Loucy (cell line): Measurements from ENCODE around the gene ZNF521.

Experiments
- EZH2phosphoT487 ChIP-seq: fragments of 200-600 bp; IDR thresholded peaks from 2 replicates; pipeline ENCODE4 v1.6.1; 2018; ENCODE audit warnings: antibody characterized with exemption, mild to moderate bottlenecking, moderate library complexity, borderline replicate concordance
- TF ChIP-seq, protein P1 (sequence below): fragments of 200-600 bp; sonication (generic); conservative IDR thresholded peaks from 2 replicates; pipeline ENCODE4 v1.5.1; 2014; ENCODE audit warnings: mild to moderate bottlenecking, antibody characterized with exemption, low read length

DNA sequence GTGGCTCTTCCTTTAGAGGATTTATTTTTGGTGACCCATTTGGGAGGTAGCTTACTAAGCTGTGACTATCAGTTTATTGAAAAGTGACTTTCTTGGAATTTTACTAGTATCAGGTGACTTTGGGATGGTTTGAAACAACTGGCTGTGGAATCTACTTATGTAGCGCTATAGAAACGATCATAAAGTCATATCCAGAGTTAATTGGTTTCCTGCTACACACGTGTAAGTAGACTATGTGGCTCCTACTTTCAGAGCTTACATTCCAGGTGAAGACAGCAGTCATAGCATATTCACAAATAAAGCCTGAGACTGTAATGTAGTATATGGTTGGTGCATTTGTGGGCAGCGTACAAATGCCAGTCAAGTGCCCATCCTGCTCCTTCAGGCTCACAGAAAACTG, 308.9 kb downstream of the ZNF521 start:
- TF ChIP-seq, protein P1, sequence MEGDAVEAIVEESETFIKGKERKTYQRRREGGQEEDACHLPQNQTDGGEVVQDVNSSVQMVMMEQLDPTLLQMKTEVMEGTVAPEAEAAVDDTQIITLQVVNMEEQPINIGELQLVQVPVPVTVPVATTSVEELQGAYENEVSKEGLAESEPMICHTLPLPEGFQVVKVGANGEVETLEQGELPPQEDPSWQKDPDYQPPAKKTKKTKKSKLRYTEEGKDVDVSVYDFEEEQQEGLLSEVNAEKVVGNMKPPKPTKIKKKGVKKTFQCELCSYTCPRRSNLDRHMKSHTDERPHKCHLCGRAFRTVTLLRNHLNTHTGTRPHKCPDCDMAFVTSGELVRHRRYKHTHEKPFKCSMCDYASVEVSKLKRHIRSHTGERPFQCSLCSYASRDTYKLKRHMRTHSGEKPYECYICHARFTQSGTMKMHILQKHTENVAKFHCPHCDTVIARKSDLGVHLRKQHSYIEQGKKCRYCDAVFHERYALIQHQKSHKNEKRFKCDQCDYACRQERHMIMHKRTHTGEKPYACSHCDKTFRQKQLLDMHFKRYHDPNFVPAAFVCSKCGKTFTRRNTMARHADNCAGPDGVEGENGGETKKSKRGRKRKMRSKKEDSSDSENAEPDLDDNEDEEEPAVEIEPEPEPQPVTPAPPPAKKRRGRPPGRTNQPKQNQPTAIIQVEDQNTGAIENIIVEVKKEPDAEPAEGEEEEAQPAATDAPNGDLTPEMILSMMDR: no peak
- TF ChIP-seq EZH2phosphoT487: no peak
